Measurements from ENCODE around the gene PHF13. TPM values are rescaled to one million over a fixed set of nuclear protein-coding genes. Genes with fewer than 3 reads are reported as not detected.

Gene PHF13
- total RNA-seq, 4 donors from 2014 or later, result 19.8 to 22.8 (median 20.5) TPM

GRCh38 chr1:6666696-6667095, 53.2 kb downstream of the PHF13 start:
- 86 to 95% methylated on average over 2 to 5 of the region's 5 CpGs for WGBS, 2 donors (ENCODE audit: low coverage in 1 of 2)
- Histone ChIP-seq H3K4me1 (no peaks in the 10 kb centered on the region), H3K36me3 (peaks cover 0 to 64% of the 10 kb centered on the region in 2 donors), H3K27me3 (no peaks in the 10 kb centered on the region), H3K27ac (no peak overlapping the region), H3K9me3 (no peaks in the 10 kb centered on the region), H3K4me3 (no peak overlapping the region)
- TF ChIP-seq EP300 (IDR thresholded peaks at IDR 0.05), result no peak
- no peak for TF ChIP-seq POLR2AphosphoS5 (IDR thresholded peaks at IDR 0.05)
- TF ChIP-seq POLR2A (IDR thresholded peaks at IDR 0.05), result no peak
- TF ChIP-seq CTCF (IDR thresholded peaks at IDR 0.05), result no peak
- no peak for ATAC-seq

GRCh38 chr1:6667139-6667538, 53.6 kb downstream of the PHF13 start:
- Histone ChIP-seq H3K4me1 (no peaks in the 10 kb centered on the region), H3K27me3 (no peaks in the 10 kb centered on the region), H3K9me3 (no peaks in the 10 kb centered on the region), H3K27ac (no peak overlapping the region), H3K4me3 (no peak overlapping the region), H3K36me3 (peaks cover 0 to 64% of the 10 kb centered on the region in 2 donors)
- no peak for ATAC-seq
- 94% methylated on average over 3 of the region's 6 CpGs; no CpG with 5 or more reads in 1 of the 2 donors for WGBS, 2 donors (ENCODE audit: low coverage in 1 of 2)
- TF ChIP-seq EP300 (IDR thresholded peaks at IDR 0.05) (no peak), POLR2AphosphoS5 (IDR thresholded peaks at IDR 0.05) (no peak), CTCF (IDR thresholded peaks at IDR 0.05) (no peak), POLR2A (IDR thresholded peaks at IDR 0.05) (no peak)

- ATAC-seq, result no peak
- Histone ChIP-seq H3K9me3 (no peaks in the 10 kb centered on the region), H3K27me3 (no peaks in the 10 kb centered on the region), H3K4me1 (no peaks in the 10 kb centered on the region), H3K36me3 (peaks cover 0 to 56% of the 10 kb centered on the region in 2 donors), H3K27ac (no peak overlapping the region), H3K4me3 (no peak overlapping the region)
- WGBS, 2 donors (ENCODE audit: low coverage in 1 of 2), result 87 to 91% methylated on average over 5 to 7 of the region's 9 CpGs
- TF ChIP-seq CTCF (IDR thresholded peaks at IDR 0.05) (no peak), POLR2AphosphoS5 (IDR thresholded peaks at IDR 0.05) (no peak), EP300 (IDR thresholded peaks at IDR 0.05) (no peak), POLR2A (IDR thresholded peaks at IDR 0.05) (no peak)
Measured at GRCh38 chr1:6668503-6668902, 55.0 kb downstream of the PHF13 start.

GRCh38 chr1:6672558-6672957, 59.0 kb downstream of the PHF13 start:
- Histone ChIP-seq H3K4me1 (no peaks in the 10 kb centered on the region), H3K27me3 (no peaks in the 10 kb centered on the region), H3K9me3 (no peaks in the 10 kb centered on the region), H3K36me3 (peaks cover 0 to 59% of the 10 kb centered on the region in 2 donors), H3K27ac (no peak overlapping the region), H3K4me3 (no peak overlapping the region)
- ATAC-seq, result no peak
- WGBS, 2 donors (ENCODE audit: low coverage in 1 of 2), result 54 to 100% methylated on average over 1 to 2 of the region's 2 CpGs
- TF ChIP-seq POLR2AphosphoS5 (IDR thresholded peaks at IDR 0.05), result no peak
- TF ChIP-seq CTCF (IDR thresholded peaks at IDR 0.05), result no peak
- no peak for TF ChIP-seq EP300 (IDR thresholded peaks at IDR 0.05)
- TF ChIP-seq POLR2A (IDR thresholded peaks at IDR 0.05), result no peak

Other genes starting within 250 kb of the PHF13 start
- gene ACOT7, start 220.0 kb upstream of the PHF13 start, total RNA-seq, result 10 to 100 TPM; 22.3 to 32.5 (median 25.0) TPM
- gene HES2, start 193.8 kb upstream of the PHF13 start, total RNA-seq, result 1 to 10 TPM in 1 of 4 donors, not detected in 3; 7.3 TPM
- gene ESPN, start 189.0 kb upstream of the PHF13 start, total RNA-seq, result under 1 TPM in 3 of 4 donors, not detected in 1; 0.47 to 0.92 (median 0.81) TPM
- 10 to 100 TPM in 2 of 4 donors, 1 to 10 TPM in 2; 4.2 to 11.2 (median 8.8) TPM for gene TNFRSF25, start 147.6 kb upstream of the PHF13 start, total RNA-seq
- 10 to 100 TPM in 3 of 4 donors, 1 to 10 TPM in 1; 8.6 to 14.0 (median 11.4) TPM for gene PLEKHG5, start 122.1 kb upstream of the PHF13 start, total RNA-seq
- gene NOL9, start 59.2 kb upstream of the PHF13 start, total RNA-seq, result 10 to 100 TPM; 21.2 to 32.2 (median 25.7) TPM
- gene TAS1R1, start 58.4 kb upstream of the PHF13 start, total RNA-seq, result not detected
- 10 to 100 TPM; 12.7 to 17.7 (median 14.1) TPM for gene ZBTB48, start 33.7 kb upstream of the PHF13 start, total RNA-seq
- gene KLHL21, start 10.9 kb upstream of the PHF13 start, total RNA-seq, result 100 to 1,000 TPM in 2 of 4 donors, 10 to 100 TPM in 2; 83.6 to 131 (median 101) TPM
- gene THAP3, start 11.1 kb downstream of the PHF13 start, total RNA-seq, result 10 to 100 TPM; 16.3 to 36.9 (median 27.7) TPM
- gene DNAJC11, start 88.1 kb downstream of the PHF13 start, total RNA-seq, result 10 to 100 TPM; 20.9 to 51.7 (median 30.8) TPM
- 100 to 1,000 TPM in 3 of 4 donors, 10 to 100 TPM in 1; 86.3 to 170 (median 132) TPM for gene CAMTA1, start 171.7 kb downstream of the PHF13 start, total RNA-seq

All from gastroesophageal sphincter (tissue), 4 donors.